Karpas-422 (cell line): Measurements from ENCODE around the gene TMTC2. TPM values are rescaled to one million over a fixed set of nuclear protein-coding genes. Genes with fewer than 3 reads are reported as not detected.

ENCODE experiments used
- DNase-seq: peaks from one replicate; pipeline ENCODE4 v3.0.0-alpha.2; 2015
- H2AFZ ChIP-seq: fragments of 200-600 bp; sonication (generic); 2 replicates; pipeline ENCODE4 v1.6.1; 2014; ENCODE audit warnings: antibody characterized with exemption, low read length, mixed read lengths
- H3K27ac ChIP-seq: fragments of 200-600 bp; sonication (generic); 2 replicates; pipeline ENCODE4 v1.5.1; 2014; ENCODE audit warnings: mild to moderate bottlenecking, low read length, moderate library complexity
- H3K27me3 ChIP-seq: fragments of 200-600 bp; sonication (generic); 2 replicates; pipeline ENCODE4 v1.6.1; 2014; ENCODE audit warnings: low read length, mixed read lengths
- H3K36me3 ChIP-seq: fragments of 200-600 bp; sonication (generic); 2 replicates; pipeline ENCODE4 v1.6.1; 2014; ENCODE audit warnings: low read length, mixed read lengths; ENCODE audit not compliant: insufficient read depth
- H3K4me1 ChIP-seq: fragments of 200-600 bp; sonication (generic); 2 replicates; pipeline ENCODE4 v1.6.1; 2014; ENCODE audit warnings: mild to moderate bottlenecking, low read length, mixed read lengths
- H3K4me2 ChIP-seq: fragments of 200-600 bp; sonication (generic); 2 replicates; pipeline ENCODE4 v1.6.1; 2014; ENCODE audit warnings: low read length, low read depth, mild to moderate bottlenecking; ENCODE audit not compliant: poor library complexity, severe bottlenecking
- H3K4me3 ChIP-seq: fragments of 200-600 bp; sonication (generic); 2 replicates; pipeline ENCODE4 v1.5.1; 2014; ENCODE audit warnings: mild to moderate bottlenecking, antibody characterized with exemption, low read length, mixed read lengths
- H3K79me2 ChIP-seq: fragments of 200-600 bp; sonication (generic); 2 replicates; pipeline ENCODE4 v1.6.1; 2014; ENCODE audit warnings: mild to moderate bottlenecking, low read length, mixed read lengths
- H3K9ac ChIP-seq: fragments of 200-600 bp; sonication (generic); 2 replicates; pipeline ENCODE4 v1.6.0; 2014; ENCODE audit warnings: low read length
- H3K9me2 ChIP-seq: fragments of 200-600 bp; sonication (generic), shearing (Covaris generic); replicated peaks from 2 replicates; pipeline ENCODE4 v1.6.0; 2014; ENCODE audit warnings: mild to moderate bottlenecking, low read length, moderate library complexity; ENCODE audit not compliant: insufficient read depth
- H3K9me3 ChIP-seq: fragments of 300-700, 200-600 bp; sonication (generic); 2 replicates; pipeline ENCODE4 v1.6.1; 2014; ENCODE audit warnings: low read length, mixed read lengths
- H4K20me1 ChIP-seq: fragments of 200-600 bp; sonication (generic); 2 replicates; pipeline ENCODE4 v1.6.1; 2014; ENCODE audit warnings: mild to moderate bottlenecking, antibody characterized with exemption, low read length, low read depth; ENCODE audit not compliant: insufficient read depth
- total RNA-seq: library from RNA; depleted of rRNA; stranded (reverse); fragments of >200 nt; shearing (Covaris generic); gene quantifications from 2 replicates; pipeline ENCODE4 v1.2.3, GENCODE V29; 2014; ENCODE audit warnings: low replicate concordance

The TMTC2 gene
- total RNA-seq, 1 experiment from 2014 or later, result 5.0 TPM

GRCh38 chr12:82705774-82706173 is 19.1 kb downstream of the TMTC2 start:
- Histone ChIP-seq H3K4me2 (no peak overlapping the region), H3K9ac (no peak overlapping the region), H3K9me2 (no peaks in the 10 kb centered on the region), H3K79me2 (no peaks in the 10 kb centered on the region), H3K27ac (no peak overlapping the region), H2AFZ (no peak overlapping the region), H3K27me3 (no peaks in the 10 kb centered on the region), H3K36me3 (no peaks in the 10 kb centered on the region), H3K4me3 (no peak overlapping the region), H3K4me1 (no peaks in the 10 kb centered on the region; the same call in 1 of the 2 replicates), H4K20me1 (no peaks in the 10 kb centered on the region), H3K9me3 (no peaks in the 10 kb centered on the region)
- no peak for DNase-seq

GRCh38 chr12:82708061-82708879 is 21.6 kb downstream of the TMTC2 start:
- H3K4me3 ChIP-seq, result no peak overlapping the region
- H3K9ac ChIP-seq, result no peak overlapping the region
- H3K4me2 ChIP-seq, result no peak overlapping the region
- no peaks in the 10 kb centered on the region for H3K79me2 ChIP-seq
- no peaks in the 10 kb centered on the region for H4K20me1 ChIP-seq
- no peaks in the 10 kb centered on the region for H3K9me2 ChIP-seq
- H2AFZ ChIP-seq, result peak overlapping the region; percentile 13; the same call in 1 of the 2 replicates
- no peaks in the 10 kb centered on the region for H3K36me3 ChIP-seq
- no peak overlapping the region for H3K27ac ChIP-seq
- H3K4me1 ChIP-seq, result no peaks in the 10 kb centered on the region; the same call in 1 of the 2 replicates
- DNase-seq, result no peak
- H3K9me3 ChIP-seq, result no peaks in the 10 kb centered on the region
- H3K27me3 ChIP-seq, result no peaks in the 10 kb centered on the region

- Histone ChIP-seq H3K9me2 (no peaks in the 10 kb centered on the region; the same call in 1 of the 2 replicates), H3K36me3 (no peaks in the 10 kb centered on the region), H3K27ac (no peak overlapping the region), H4K20me1 (no peaks in the 10 kb centered on the region), H3K27me3 (no peaks in the 10 kb centered on the region), H3K4me1 (no peaks in the 10 kb centered on the region; the same call in 1 of the 2 replicates), H3K4me3 (no peak overlapping the region), H3K9me3 (no peaks in the 10 kb centered on the region), H3K9ac (no peak overlapping the region), H3K79me2 (no peaks in the 10 kb centered on the region), H2AFZ (no peak overlapping the region), H3K4me2 (no peak overlapping the region)
- DNase-seq, result no peak
These were observed 23.2 kb downstream of the TMTC2 start for GRCh38 chr12:82709794-82710355.

GRCh38 chr12:82710741-82711140 is 24.0 kb downstream of the TMTC2 start:
- H3K4me3 ChIP-seq, result no peak overlapping the region
- no peak overlapping the region for H3K9ac ChIP-seq
- H3K36me3 ChIP-seq, result no peaks in the 10 kb centered on the region
- H3K27me3 ChIP-seq, result no peaks in the 10 kb centered on the region
- no peak overlapping the region for H2AFZ ChIP-seq
- no peaks in the 10 kb centered on the region; the same call in 1 of the 2 replicates for H3K4me1 ChIP-seq
- no peaks in the 10 kb centered on the region; the same call in 1 of the 2 replicates for H3K9me2 ChIP-seq
- H4K20me1 ChIP-seq, result no peaks in the 10 kb centered on the region
- H3K79me2 ChIP-seq, result no peaks in the 10 kb centered on the region
- no peak overlapping the region for H3K27ac ChIP-seq
- no peak for DNase-seq
- H3K4me2 ChIP-seq, result no peak overlapping the region
- H3K9me3 ChIP-seq, result no peaks in the 10 kb centered on the region

- Histone ChIP-seq H3K79me2 (no peaks in the 10 kb centered on the region), H4K20me1 (no peaks in the 10 kb centered on the region), H3K4me1 (no peaks in the 10 kb centered on the region), H3K27me3 (no peaks in the 10 kb centered on the region), H3K4me2 (no peak overlapping the region), H3K4me3 (no peak overlapping the region), H3K27ac (no peak overlapping the region), H3K9ac (no peak overlapping the region), H2AFZ (no peak overlapping the region), H3K9me3 (no peaks in the 10 kb centered on the region), H3K36me3 (no peaks in the 10 kb centered on the region), H3K9me2 (no peaks in the 10 kb centered on the region; the same call in 1 of the 2 replicates)
- DNase-seq, result no peak
These were observed 27.7 kb downstream of the TMTC2 start for GRCh38 chr12:82714427-82714826.

GRCh38 chr12:82721726-82722125 is 35.0 kb downstream of the TMTC2 start:
- no peaks in the 10 kb centered on the region for H3K9me2 ChIP-seq
- H3K4me3 ChIP-seq, result no peak overlapping the region
- H3K9ac ChIP-seq, result no peak overlapping the region
- no peaks in the 10 kb centered on the region for H4K20me1 ChIP-seq
- H2AFZ ChIP-seq, result no peak overlapping the region
- no peak overlapping the region for H3K27ac ChIP-seq
- no peak overlapping the region for H3K4me2 ChIP-seq
- DNase-seq, result no peak
- H3K4me1 ChIP-seq, result no peaks in the 10 kb centered on the region
- H3K36me3 ChIP-seq, result no peaks in the 10 kb centered on the region
- no peaks in the 10 kb centered on the region for H3K27me3 ChIP-seq
- H3K9me3 ChIP-seq, result no peaks in the 10 kb centered on the region
- no peaks in the 10 kb centered on the region for H3K79me2 ChIP-seq

GRCh38 chr12:82723093-82723492 is 36.4 kb downstream of the TMTC2 start:
- Histone ChIP-seq H3K4me1 (no peaks in the 10 kb centered on the region), H3K36me3 (no peaks in the 10 kb centered on the region), H3K9me3 (no peaks in the 10 kb centered on the region), H3K27ac (no peak overlapping the region), H4K20me1 (no peaks in the 10 kb centered on the region), H3K9me2 (no peaks in the 10 kb centered on the region), H3K4me3 (no peak overlapping the region), H3K9ac (no peak overlapping the region), H3K79me2 (no peaks in the 10 kb centered on the region), H3K27me3 (no peaks in the 10 kb centered on the region), H2AFZ (no peak overlapping the region), H3K4me2 (no peak overlapping the region)
- DNase-seq, result no peak

- Histone ChIP-seq H3K9ac (no peak overlapping the region), H3K27me3 (no peaks in the 10 kb centered on the region), H3K9me3 (no peaks in the 10 kb centered on the region), H3K4me3 (no peak overlapping the region), H4K20me1 (no peaks in the 10 kb centered on the region), H2AFZ (no peak overlapping the region), H3K4me1 (no peaks in the 10 kb centered on the region), H3K79me2 (no peaks in the 10 kb centered on the region), H3K36me3 (no peaks in the 10 kb centered on the region), H3K9me2 (no peaks in the 10 kb centered on the region), H3K27ac (no peak overlapping the region), H3K4me2 (no peak overlapping the region)
- no peak for DNase-seq
These were observed 37.2 kb downstream of the TMTC2 start for GRCh38 chr12:82723891-82724290.
